PC-3 (cell line): ENCODE results near the gene PLXNA4.

Experiments used
- CTCF ChIP-seq: fragments of 300-600 bp; sonication (generic); conservative IDR thresholded peaks from 2 replicates; pipeline ENCODE4 v1.5.1; 2017; ENCODE audit warnings: antibody characterized with exemption, low read depth, mild to moderate bottlenecking, low read length
- EZH2 ChIP-seq: fragments of 300-600 bp; sonication (generic); IDR thresholded peaks from one replicate; pipeline ENCODE4 v1.6.1; 2017; ENCODE audit warnings: antibody characterized with exemption, mild to moderate bottlenecking, low read length; ENCODE audit not compliant: unreplicated experiment
- EZH2phosphoT487 ChIP-seq: fragments of 300-600 bp; sonication (generic); IDR thresholded peaks from 2 replicates; pipeline ENCODE4 v1.6.1; 2018; ENCODE audit warnings: mild to moderate bottlenecking, antibody characterized with exemption, low read length, borderline replicate concordance

GRCh38 chr7:132397070-132397469 lies 179.2 kb downstream of the PLXNA4 start:
- TF ChIP-seq CTCF: no peak
- TF ChIP-seq EZH2phosphoT487: no peak
- TF ChIP-seq EZH2: no peak
